ENCODE data around the gene SLC6A13.

GRCh38 chr12:179885-180284 lies 82.8 kb downstream of the SLC6A13 start:
- TF ChIP-seq CTCF (conservative IDR thresholded peaks at IDR 0.05; ENCODE audit: low read depth, low read length) (no peak), EZH2 (IDR thresholded peaks at IDR 0.05; ENCODE audit: borderline replicate concordance, low read depth, low read length, poor library complexity, severe bottlenecking) (no peak)
